B cell (primary cell): ENCODE results near the gene POLR1H. TPM values are rescaled to one million over a fixed set of nuclear protein-coding genes. Genes with fewer than 3 reads are reported as not detected.

Source experiments
- ATAC-seq: fragments of 200-7000 bp; cut with Tn5 transposase; one replicate; pipeline ENCODE4 v1.10.0; 2021; ENCODE audit warnings: low read depth, mild to moderate bottlenecking, moderate number of reproducible peaks, moderate library complexity
- CTCF ChIA-PET: fragments of 350-600 bp; sonication (Branson Sonifier 250); formaldehyde crosslinking; loops from one replicate; lab custom pipeline; 2021; ENCODE audit warnings: antibody characterized with exemption, inconsistent platforms; lab: Charles Lee
- POLR2A ChIA-PET: fragments of 350-600 bp; sonication (Branson Sonifier 250); formaldehyde crosslinking; loops from one replicate; lab custom pipeline; 2021; ENCODE audit warnings: antibody characterized with exemption; lab: Charles Lee
- DNase-seq: peaks from one replicate; pipeline ENCODE4 v3.0.0; 2013
- H2AFZ ChIP-seq: 2 replicates; pipeline ENCODE4 v1.6.1; 2012; ENCODE audit warnings: mild to moderate bottlenecking, low read depth, low read length; ENCODE audit not compliant: insufficient read depth, poor library complexity, severe bottlenecking
- H3K27ac ChIP-seq, 2 donors: 1 replicate in 1 of 2; 2 replicates in 1 of 2; pipeline ENCODE4 v1.5.1; 2012 to 2013; ENCODE audit warnings: low read length in 2 of 2, mild to moderate bottlenecking in 2 of 2, moderate library complexity in 1 of 2
- H3K27me3 ChIP-seq, 4 experiments: fragments of 200-600 bp in 1 of 4; sonication (generic) in 1 of 4; replicated peaks in 1 of 4; 1 replicate in 2 of 4; 2 replicates in 2 of 4; pipeline versions ENCODE4 v1.6.1 to v1.7.0; 2013 to 2016; ENCODE audit warnings: low read length in 3 of 4, mild to moderate bottlenecking in 2 of 4, mixed read lengths in 1 of 4, moderate library complexity in 1 of 4; ENCODE audit not compliant: insufficient read depth in 4 of 4, control insufficient read depth in 3 of 4; ENCODE audit errors: control extremely low read depth in 1 of 4
- H3K36me3 ChIP-seq, 2 experiments: replicated peaks in 1 of 2; 1 replicate in 1 of 2; 2 replicates in 1 of 2; pipeline versions ENCODE4 v1.6.1 to v1.7.1; 2013; ENCODE audit warnings: low read length in 1 of 2; ENCODE audit not compliant: insufficient read depth in 2 of 2, control insufficient read depth in 1 of 2; ENCODE audit errors: control extremely low read depth in 1 of 2, extremely low read depth in 1 of 2
- H3K4me1 ChIP-seq, 2 donors: fragments of 200-600 bp in 1 of 2; sonication (generic) in 1 of 2; 1 replicate in 1 of 2; 2 replicates in 1 of 2; pipeline versions ENCODE4 v1.5.1 to v1.6.1; 2013 to 2017; ENCODE audit warnings: low read length in 2 of 2; ENCODE audit not compliant: control insufficient read depth in 2 of 2, insufficient read depth in 2 of 2
- H3K4me2 ChIP-seq: replicated peaks from 2 replicates; pipeline ENCODE3; 2012; ENCODE audit warnings: mild to moderate bottlenecking, low read depth, low read length; ENCODE audit not compliant: poor library complexity, severe bottlenecking
- H3K4me3 ChIP-seq, 5 experiments: fragments of 200-600 bp in 1 of 5; sonication (generic) in 1 of 5; 1 replicate in 3 of 5; 2 replicates in 2 of 5; pipeline versions ENCODE4 v1.5.1 to v1.7.0; 2011 to 2016; ENCODE audit warnings: low read length in 4 of 5, mild to moderate bottlenecking in 4 of 5, low read depth in 2 of 5, control low read depth in 1 of 5, moderate library complexity in 1 of 5; ENCODE audit not compliant: insufficient read depth in 1 of 5; ENCODE audit errors: control extremely low read depth in 1 of 5, extremely low read depth in 1 of 5
- H3K79me2 ChIP-seq: fragments of 200-600 bp; sonication (generic); one replicate; pipeline ENCODE4 v1.6.0; 2016; ENCODE audit warnings: low read length; ENCODE audit not compliant: control insufficient read depth, insufficient read depth
- H3K9ac ChIP-seq: fragments of 200-600 bp; sonication (generic); 2 replicates; pipeline ENCODE4 v1.6.1; 2017; ENCODE audit warnings: mild to moderate bottlenecking, low read length, moderate library complexity
- H3K9me3 ChIP-seq, 3 donors: one replicate each; pipeline versions ENCODE4 v1.6.1 to v1.7.1; 2013; ENCODE audit warnings: low read length in 2 of 3; ENCODE audit not compliant: control insufficient read depth in 2 of 3, insufficient read depth in 1 of 3; ENCODE audit errors: control extremely low read depth in 1 of 3
- H4K20me1 ChIP-seq: 2 replicates; pipeline ENCODE4 v1.6.0; 2012; ENCODE audit warnings: mild to moderate bottlenecking, low read length; ENCODE audit not compliant: insufficient read depth, control insufficient read depth, poor library complexity, severe bottlenecking
- H3K27ac Mint-ChIP-seq: one replicate; pipeline ENCODE4 v1.8.0; 2021; ENCODE audit warnings: mixed read lengths
- H3K27me3 Mint-ChIP-seq: one replicate; pipeline ENCODE4 v1.8.0; 2021; ENCODE audit warnings: mixed read lengths
- H3K4me1 Mint-ChIP-seq: one replicate; pipeline ENCODE4 v1.8.0; 2021; ENCODE audit warnings: mixed read lengths
- H3K4me3 Mint-ChIP-seq: one replicate; pipeline ENCODE4 v1.8.0; 2021; ENCODE audit warnings: mixed read lengths
- H3K9me3 Mint-ChIP-seq: one replicate; pipeline ENCODE4 v1.8.0; 2022; ENCODE audit warnings: mixed read lengths; ENCODE audit not compliant: insufficient read depth
- EZH2 ChIP-seq: IDR thresholded peaks from 2 replicates; pipeline ENCODE4 v1.6.1; 2012; ENCODE audit warnings: borderline replicate concordance, low read depth, mild to moderate bottlenecking, moderate library complexity, low read length; ENCODE audit not compliant: insufficient read depth, poor library complexity, severe bottlenecking
- WGBS: methylation state at CpG from one replicate; pipeline ENCODE4 v1.1.5; 2013; ENCODE audit warnings: missing lambda C conversion rate; ENCODE audit not compliant: insufficient coverage; 5-methylcytosine and 5-hydroxymethylcytosine counted together
- intact Hi-C: fragments of 100-400 bp; cut with micrococcal nuclease; formaldehyde crosslinking; loops from one replicate; pipeline ENCODE4 v1.10.0; 2022
- polyA plus RNA-seq: library from polyadenylated mRNA; depleted of rRNA; stranded (reverse); fragments of >200 nt; gene quantifications from 2 replicates; pipeline ENCODE4 v1.2.3, GENCODE V29; 2012
- total RNA-seq, 2 donors: library from RNA; stranded (reverse); fragments of 120-200 nt in 1 of 2; gene quantifications; 1 replicate in 1 of 2; 2 replicates in 1 of 2; pipeline versions ENCODE4 v1.2.3 to v1.2.4, GENCODE V29; 2013 to 2022
- TF ChIP-seq, protein P1 (sequence below): fragments of 200-600 bp; IDR thresholded peaks from one replicate; pipeline ENCODE4 v1.8.0; 2022; ENCODE audit warnings: antibody characterized with exemption, mild to moderate bottlenecking

POLR1H gene
- total and polyA plus RNA-seq, 2 donors (not counting 1 experiment from before 2014, with no cell fraction given): 38.8 to 71.0 TPM

GRCh38 chr6:30077218-30077617 lies 16.2 kb downstream of the POLR1H start:
- no peak overlapping the region for H3K9ac ChIP-seq
- peaks cover 0 to 57% (median 40%) of the 10 kb centered on the region in 4 experiments for H3K27me3 ChIP-seq
- no peaks in the 10 kb centered on the region for H3K36me3 ChIP-seq
- no peak for TF ChIP-seq EZH2
- TF ChIP-seq, protein P1, sequence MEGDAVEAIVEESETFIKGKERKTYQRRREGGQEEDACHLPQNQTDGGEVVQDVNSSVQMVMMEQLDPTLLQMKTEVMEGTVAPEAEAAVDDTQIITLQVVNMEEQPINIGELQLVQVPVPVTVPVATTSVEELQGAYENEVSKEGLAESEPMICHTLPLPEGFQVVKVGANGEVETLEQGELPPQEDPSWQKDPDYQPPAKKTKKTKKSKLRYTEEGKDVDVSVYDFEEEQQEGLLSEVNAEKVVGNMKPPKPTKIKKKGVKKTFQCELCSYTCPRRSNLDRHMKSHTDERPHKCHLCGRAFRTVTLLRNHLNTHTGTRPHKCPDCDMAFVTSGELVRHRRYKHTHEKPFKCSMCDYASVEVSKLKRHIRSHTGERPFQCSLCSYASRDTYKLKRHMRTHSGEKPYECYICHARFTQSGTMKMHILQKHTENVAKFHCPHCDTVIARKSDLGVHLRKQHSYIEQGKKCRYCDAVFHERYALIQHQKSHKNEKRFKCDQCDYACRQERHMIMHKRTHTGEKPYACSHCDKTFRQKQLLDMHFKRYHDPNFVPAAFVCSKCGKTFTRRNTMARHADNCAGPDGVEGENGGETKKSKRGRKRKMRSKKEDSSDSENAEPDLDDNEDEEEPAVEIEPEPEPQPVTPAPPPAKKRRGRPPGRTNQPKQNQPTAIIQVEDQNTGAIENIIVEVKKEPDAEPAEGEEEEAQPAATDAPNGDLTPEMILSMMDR: no peak
- intact Hi-C loops: no loop called here
- H3K27ac Mint-ChIP-seq: no peak overlapping the region
- ChIA-PET CTCF (no interaction called here), POLR2A (no interaction called here)
- no peak for DNase-seq
- 27% methylated on average over 3 of the region's 4 CpGs for WGBS
- no peak overlapping the region for H2AFZ ChIP-seq
- no peaks in the 10 kb centered on the region for H3K79me2 ChIP-seq
- H3K4me3 Mint-ChIP-seq: no peak overlapping the region
- H3K27me3 Mint-ChIP-seq: peaks cover 70% of the 10 kb centered on the region
- no peak overlapping the region for H3K4me3 ChIP-seq
- H3K4me1 ChIP-seq: peaks cover 19 to 20% of the 10 kb centered on the region in 2 donors
- no peak overlapping the region for H3K4me2 ChIP-seq
- H3K9me3 ChIP-seq: peaks cover 0 to 15% (median 0%) of the 10 kb centered on the region in 3 donors
- H3K4me1 Mint-ChIP-seq: peaks cover 19% of the 10 kb centered on the region
- peaks cover 2% of the 10 kb centered on the region for H3K9me3 Mint-ChIP-seq
- ATAC-seq: no peak
- H4K20me1 ChIP-seq: no peaks in the 10 kb centered on the region
- H3K27ac ChIP-seq: no peak overlapping the region

DNA sequence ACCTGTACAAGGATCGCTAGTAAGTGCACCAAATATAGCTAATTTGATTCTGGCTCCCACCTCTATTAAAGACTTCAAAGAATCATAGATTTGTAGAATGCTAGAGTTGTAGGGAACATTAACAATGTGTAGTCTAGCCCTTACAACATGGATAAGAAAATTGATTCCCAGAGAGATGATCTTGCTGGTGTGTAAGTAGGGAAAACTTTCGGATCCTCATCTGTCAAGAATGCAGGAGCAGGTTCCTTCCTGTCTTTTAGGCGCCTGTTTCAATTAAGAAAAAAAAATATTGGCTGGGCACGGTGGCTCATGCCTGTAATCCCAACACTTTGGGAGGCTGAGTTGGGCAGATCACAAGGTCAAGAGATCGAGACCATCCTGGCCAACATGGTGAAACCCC lies 26.8 kb downstream of the POLR1H start:
- ChIA-PET CTCF (interaction anchor here (0.8 to 3.9 kb wide), 3 partner anchors 15 to 50 kb away, joined by 3 to 21 read pairs (median 3); no protein-coding TSS in a partner anchor), POLR2A (no interaction called here)
- Histone ChIP-seq H3K27me3 (peaks cover 0 to 51% (median 41%) of the 10 kb centered on the region in 4 experiments), H3K4me3 (no peak overlapping the region), H3K27ac (no peak overlapping the region), H4K20me1 (no peaks in the 10 kb centered on the region), H3K9ac (no peak overlapping the region), H3K79me2 (no peaks in the 10 kb centered on the region), H3K9me3 (peaks cover 0 to 5% (median 0%) of the 10 kb centered on the region in 3 donors), H3K4me2 (no peak overlapping the region), H3K36me3 (no peaks in the 10 kb centered on the region), H2AFZ (no peak overlapping the region), H3K4me1 (no peaks in the 10 kb centered on the region)
- ATAC-seq (no peak), DNase-seq (no peak)
- H3K4me1 Mint-ChIP-seq: no peaks in the 10 kb centered on the region
- peaks cover 59% of the 10 kb centered on the region for H3K27me3 Mint-ChIP-seq
- TF ChIP-seq, protein P1: no peak
- TF ChIP-seq EZH2: no peak
- no peak overlapping the region for H3K27ac Mint-ChIP-seq
- H3K4me3 Mint-ChIP-seq: no peak overlapping the region
- WGBS: 81% methylated on average over 2 of the region's 5 CpGs
- H3K9me3 Mint-ChIP-seq: no peaks in the 10 kb centered on the region
- intact Hi-C loops: no loop called here
